CD1c-positive myeloid dendritic cell (primary cell): ENCODE results near the gene NDE1.
"Not testable (repeated sequence)": the region's sequence is repeated elsewhere in the genome, so short reads cannot be mapped to it uniquely, and the experiment has no call there.

Source experiments
- DNase-seq: peaks from one replicate; pipeline ENCODE4 v3.0.0-alpha.2; 2016; ENCODE audit errors: extremely low spot score

The NDE1 gene

DNA sequence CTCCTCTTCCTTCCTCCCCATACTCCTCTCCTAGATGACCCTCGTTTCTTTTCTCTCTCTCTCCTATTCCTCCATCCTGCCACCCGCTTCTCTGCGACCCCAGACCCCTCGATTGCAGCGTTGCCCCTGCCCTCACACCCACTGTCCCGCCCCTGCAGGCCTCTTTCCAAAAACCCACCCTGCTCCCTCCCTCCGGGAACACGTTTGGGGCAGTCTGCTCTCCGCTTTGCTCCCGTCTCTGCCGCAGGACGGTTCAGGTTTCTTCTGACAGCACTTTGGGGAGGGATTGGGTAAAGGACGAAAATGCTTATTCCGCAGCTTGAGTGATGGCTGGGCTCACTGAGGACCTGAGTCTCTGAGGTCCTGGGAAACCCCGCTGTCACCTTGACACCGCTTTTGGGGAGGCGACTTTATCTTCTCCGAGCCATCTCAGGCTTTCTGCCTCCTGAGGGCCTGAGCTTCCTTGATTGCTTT lies 690 bp downstream of the NDE1 start:
- DNase-seq: peak; percentile 10

DNA sequence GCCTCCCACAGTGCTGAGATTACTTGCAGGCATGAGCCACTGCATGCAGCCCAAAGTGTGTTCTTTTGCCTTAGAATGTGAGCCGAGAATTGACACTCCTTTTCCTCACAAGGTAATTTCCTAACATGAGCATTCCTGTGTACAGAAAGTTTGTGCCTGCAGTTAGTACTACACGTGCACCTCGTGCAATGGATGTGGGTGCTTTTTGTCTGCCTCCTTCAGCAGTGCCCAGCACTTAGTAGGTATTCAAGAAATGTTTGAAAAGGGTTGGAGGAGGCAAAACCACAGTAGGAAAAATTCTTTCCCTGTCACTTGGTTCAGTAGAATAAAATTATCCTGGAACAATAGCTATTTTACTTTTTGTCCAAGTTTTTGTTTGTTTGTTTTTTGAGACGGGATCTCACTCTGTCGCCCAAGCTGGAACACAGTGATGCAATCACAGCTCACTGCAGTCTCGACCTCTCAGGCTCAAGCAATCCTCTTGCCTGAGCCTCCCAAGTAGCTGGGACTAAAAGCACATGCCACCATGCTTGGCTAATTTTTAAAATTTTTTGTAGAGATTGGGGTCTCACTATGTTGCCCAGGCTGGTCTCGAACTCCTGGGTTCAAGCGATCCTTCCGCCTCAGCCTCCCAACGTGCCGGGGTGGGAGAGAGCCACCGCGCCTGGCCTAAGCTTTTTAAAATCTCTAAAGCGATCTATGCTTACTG lies 2.4 kb downstream of the NDE1 start:
- no peak for DNase-seq

DNA sequence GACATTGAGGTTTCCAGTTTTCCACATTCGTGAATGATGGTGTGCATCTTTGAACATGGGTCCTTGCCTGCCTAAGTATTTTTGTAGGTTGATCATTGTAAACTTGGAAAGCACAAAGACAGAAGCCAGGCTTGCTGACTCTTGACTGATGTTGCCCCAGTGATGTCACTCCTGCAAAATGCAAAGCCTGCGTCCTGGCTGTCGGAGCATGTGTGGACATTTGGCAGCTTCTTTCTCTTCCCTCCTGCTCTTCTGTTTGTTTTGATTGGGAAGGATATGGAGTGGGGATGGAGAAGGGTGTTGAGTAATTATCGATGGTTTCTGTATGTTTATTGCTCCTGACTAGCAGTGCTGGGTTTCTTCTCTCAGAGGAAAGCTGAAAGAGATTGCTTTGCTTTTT lies 3.2 kb downstream of the NDE1 start:
- DNase-seq: no peak

DNA sequence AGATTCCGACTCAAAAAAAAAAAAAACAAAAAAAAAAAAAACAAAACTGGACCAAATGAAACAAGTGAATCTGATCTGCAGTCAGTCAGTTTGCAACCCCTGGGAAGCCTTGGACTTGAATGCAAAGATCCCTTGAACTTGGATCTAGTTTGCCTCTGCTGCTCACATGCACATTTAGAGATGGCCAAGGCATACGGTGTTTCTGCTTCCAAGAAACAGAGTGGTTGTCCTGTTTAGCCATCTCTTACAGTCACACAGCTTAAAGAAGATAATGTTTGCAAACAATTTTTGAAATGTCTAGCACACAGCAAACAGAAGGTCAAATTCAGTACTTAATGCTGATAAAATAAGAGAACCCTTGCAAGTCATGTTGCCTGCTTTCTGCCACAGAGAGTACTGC lies 4.5 kb downstream of the NDE1 start:
- no peak for DNase-seq

DNA sequence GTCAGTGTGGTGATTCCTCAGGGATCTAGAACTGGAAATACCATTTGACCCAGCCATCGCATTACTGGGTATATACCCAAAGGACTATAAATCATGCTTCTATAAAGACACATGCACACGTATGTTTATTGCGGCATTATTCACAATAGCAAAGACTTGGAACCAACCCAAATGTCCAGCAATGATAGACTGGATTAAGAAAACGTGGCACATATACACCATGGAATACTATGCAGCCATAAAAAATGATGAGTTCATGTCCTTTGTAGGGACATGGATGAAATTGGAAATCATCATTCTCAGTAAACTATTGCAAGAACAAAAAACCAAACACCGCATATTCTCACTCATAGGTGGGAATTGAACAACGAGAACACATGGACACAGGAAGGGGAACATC lies 5.5 kb downstream of the NDE1 start:
- DNase-seq: not testable (repeated sequence)

DNA sequence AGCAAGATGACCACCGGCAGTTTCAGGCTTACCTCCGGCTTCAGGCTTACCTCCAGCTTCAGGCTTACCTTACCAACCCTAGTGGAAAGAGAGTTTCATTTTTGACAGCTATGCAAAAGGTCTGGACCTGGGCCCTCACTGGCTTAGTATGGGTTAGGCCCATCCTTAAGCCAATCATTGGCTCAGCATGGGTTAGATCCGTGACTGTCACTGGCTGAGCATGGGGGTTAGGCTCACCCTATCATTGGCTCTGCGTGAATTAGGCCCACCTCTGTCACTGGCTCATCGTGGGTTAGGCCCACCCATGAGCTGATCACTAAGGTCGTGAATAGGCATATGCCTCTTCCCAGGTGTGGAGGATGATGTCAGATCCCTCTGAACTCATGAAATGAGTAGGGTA lies 8.1 kb downstream of the NDE1 start:
- no peak for DNase-seq

DNA sequence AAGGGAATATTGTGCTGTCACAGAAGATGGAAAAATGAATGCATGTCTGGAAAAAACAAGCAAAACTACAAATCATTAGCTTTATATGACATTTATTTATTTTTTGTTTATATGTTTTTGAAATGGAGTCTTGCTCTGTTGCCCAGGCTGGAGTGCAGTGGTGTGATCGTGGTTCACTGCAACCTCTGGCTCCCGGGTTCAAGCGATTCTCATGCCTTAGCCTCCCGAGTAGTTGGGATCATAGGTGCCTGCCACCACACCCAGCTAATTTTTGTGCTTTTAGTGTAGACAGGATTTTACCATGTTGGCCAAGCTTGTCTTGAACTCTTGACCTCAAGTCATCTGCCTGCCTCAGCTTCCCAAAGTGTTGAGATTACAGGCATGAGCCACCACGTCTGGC lies 8.5 kb downstream of the NDE1 start:
- no peak for DNase-seq

DNA sequence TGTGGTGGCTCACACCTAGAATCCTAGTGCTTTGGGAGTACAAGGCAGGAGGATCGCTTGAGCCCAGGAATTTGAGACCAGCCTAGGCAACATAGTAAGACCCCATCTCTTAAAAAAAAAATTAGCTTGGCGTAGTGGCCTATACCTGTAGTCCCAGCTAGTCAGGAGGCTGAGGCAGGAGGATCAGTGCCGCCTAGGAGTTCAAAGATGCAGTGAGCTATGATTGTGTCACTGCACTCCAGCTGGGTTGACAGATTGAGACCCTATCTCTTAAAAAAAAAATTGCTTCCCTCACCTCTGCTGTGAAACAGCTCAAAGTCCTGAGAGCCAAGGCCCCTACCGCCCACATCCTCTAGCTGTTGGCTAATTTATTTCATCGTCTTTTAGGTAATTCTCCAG lies 10.2 kb downstream of the NDE1 start:
- DNase-seq: no peak

DNA sequence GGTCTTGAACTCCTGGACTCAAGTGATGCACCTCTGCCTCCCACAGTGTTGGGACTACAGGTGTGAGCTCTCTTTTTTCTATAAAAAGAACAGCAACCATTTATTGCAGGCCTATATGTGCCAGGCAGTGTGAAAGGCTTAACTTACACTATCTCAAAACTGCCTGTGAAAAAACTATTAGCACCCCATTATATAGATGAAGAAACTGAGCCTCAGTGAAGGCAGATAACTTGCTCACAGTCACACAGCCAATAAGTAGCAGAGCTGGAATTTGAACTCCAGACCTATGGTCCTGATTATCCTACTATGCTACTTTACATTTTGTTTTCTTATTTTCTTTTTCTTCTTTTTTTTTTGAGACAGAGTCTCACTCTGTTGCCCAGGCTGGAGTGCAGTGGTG lies 15.1 kb downstream of the NDE1 start:
- no peak for DNase-seq

DNA sequence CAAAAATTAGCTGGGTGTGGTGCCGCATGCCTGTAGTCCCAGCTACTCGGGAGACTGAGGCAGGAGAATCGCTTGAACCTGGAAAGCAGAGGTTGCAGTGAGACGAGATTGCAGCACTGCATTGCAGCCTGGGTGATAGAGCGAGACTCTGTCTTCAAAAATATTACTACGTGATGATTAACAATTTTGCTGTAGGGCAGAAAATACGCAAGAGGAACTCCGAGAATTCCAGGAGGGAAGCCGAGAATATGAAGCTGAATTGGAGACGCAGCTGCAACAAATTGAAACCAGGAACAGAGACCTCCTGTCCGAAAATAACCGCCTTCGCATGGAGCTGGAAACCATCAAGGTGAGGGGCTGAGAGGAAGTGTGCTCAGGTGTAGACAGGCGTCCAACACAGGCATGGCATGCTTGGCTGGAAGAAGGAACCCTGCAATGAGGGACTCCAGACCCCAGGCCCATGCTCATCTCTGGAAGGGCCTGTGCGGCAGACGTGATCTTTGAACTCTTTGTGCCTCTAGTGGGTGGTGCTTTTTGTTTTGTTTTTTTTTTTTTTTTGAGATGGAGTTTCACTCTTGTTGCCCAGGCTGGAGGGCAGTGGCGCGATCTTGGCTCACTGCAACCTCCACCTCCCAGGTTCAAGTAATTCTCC lies 17.2 kb downstream of the NDE1 start:
- DNase-seq: no peak

DNA sequence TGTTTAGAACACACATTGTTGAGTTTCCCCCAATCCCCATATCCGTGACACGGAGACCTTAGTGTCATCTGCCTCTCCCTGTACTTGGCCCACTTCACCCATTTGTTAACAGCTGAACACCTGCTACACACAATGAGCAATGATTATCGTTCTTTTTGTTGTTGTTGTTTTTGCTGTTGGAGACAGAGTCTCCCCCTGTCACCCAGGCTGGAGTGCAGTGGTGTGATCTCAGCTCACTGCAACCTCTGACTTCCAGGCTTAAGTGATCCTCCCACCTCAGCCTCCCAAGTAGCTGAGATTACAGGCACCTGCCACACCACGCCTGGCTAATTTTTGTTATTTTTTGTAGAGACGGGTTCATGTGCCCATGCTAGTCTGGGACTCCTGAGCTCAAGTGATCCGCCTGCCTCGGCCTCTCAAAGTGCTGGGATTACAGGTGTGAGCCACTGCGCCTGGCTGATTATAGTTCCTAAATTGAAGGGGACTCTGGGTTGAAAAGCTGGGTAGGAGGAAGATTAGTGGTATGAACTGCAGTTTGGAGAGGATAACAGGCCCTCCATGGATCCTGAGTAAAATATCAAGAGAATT lies 21.6 kb downstream of the NDE1 start:
- DNase-seq: no peak

DNA sequence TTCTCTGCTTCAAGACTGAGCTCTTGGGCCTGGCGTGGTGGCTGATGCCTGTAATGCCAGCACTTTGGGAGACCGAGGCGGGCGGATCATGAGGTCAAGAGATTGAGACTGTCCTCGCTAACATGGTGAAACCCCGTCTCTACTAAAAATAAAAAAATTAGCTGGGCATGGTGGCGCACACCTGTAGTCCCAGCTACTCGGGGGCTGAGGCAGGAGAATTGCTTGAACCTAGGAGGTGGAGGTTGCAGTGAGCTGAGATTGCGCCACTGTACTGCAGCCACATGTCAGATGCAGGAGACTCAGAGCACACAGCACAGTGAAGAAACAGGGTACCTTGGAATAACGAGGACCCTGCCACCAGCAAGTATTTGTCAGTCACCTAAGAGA lies 22.1 kb downstream of the NDE1 start:
- not testable (repeated sequence) for DNase-seq

DNA sequence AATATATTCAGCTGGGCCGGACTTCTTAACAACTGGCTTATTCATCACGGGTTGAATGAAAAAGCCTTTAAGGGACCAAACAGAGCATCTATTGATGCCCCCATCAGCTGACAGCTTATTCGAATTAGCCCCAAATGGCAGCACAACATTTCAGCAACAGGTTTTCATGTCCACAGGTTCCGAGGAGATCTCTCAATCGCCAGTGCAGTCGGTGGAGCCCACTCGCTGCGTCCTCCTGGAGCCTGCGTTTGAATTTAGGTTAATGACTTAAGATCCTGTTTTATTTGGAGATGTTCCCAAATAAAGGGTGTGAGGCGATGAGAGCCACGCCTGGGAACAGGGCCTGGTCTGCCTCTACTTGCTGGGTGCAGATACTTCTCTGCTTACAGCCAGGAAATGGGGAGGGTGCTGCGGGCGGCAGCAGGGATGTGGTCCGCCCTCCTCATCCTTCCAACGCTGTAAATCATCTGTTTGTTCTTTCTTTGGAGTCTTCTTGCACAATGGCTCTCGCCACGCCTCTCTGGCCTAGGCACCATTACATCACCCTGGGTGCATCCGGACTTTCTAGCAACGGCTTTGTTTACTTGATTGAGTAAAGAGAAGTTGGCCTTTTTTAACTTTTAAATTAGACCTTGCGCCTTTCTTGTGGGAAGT lies 22.6 kb downstream of the NDE1 start:
- peak; percentile 96 for DNase-seq

DNA sequence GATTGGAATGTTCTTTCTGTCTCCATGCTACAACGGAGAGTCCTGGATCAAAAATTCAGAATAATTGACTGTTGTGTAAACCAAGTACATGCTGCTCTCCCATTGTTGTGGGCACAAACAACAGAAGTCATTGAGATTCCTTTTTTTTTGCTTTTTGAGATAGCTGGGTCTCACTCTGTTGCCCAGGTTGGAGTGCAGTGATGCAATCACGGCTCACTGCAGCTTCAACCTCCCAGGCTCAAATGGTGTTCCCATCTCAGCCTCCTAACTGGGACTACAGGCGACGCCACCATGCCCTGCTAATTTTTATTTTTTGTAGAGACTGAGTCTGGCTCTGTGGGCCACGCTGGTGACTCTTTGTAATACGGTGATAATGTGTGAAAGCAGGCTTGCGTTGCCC lies 24.5 kb downstream of the NDE1 start:
- no peak for DNase-seq

DNA sequence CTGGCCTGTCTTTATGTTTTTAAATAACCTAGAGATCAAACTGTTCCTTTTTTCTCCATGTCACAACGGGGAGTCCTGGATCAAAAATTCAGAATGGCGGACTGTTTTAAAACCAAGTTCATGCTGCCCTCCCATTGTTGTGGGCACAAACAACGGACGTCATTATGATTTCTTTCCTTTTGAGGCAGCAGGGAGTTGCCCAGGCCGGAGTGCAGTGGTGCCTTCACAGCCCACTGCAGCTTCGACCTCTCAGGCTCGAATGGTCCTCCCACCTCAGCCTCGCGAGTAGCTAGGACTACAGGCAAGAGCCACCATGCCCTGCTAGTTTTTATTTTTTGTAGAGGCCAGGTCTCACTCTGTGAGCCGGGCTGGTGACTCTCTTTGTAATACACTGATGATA lies 26.5 kb downstream of the NDE1 start:
- no peak for DNase-seq

DNA sequence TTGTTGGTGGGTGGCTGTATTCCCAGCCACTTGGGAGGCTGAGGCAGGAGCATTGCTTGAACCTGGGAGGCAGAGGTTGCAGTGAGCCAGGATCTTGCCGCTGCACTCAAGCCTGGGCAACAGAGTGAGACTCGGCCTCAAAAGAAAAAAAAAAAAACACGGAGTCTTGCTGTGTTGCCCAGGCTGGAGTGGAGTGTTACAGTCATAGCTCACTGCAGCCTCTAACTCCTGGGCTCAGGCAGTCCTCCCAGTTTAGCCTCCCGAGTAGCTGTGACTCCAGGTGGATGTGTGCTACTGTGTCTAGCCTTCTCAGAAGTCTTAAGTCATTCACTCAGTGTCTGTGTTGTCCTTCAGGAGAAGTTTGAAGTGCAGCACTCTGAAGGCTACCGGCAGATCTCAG lies 27.4 kb downstream of the NDE1 start:
- no peak for DNase-seq

DNA sequence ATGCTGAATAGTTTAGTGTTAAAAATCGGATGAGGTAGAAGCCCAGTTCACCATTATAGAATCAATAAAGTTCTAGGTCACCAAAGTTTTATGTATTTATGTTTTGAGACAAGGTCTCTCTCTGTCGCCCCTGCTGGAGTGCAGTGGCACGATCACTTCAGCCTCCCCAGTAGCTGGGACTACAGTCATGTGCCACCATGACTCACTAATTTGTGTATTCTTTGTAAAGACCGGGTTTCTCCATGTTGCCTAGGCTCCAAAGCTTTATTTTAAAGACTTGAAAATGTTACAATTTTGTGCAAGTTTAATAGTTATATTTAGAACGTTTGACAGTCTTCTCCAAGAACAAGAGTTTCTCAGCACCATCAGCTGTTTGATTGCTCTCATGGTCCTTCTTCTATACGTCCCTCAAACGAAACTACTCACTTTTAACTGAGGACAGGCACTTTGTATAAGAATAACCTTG lies 32.1 kb downstream of the NDE1 start:
- peak; percentile 81 for DNase-seq

DNA sequence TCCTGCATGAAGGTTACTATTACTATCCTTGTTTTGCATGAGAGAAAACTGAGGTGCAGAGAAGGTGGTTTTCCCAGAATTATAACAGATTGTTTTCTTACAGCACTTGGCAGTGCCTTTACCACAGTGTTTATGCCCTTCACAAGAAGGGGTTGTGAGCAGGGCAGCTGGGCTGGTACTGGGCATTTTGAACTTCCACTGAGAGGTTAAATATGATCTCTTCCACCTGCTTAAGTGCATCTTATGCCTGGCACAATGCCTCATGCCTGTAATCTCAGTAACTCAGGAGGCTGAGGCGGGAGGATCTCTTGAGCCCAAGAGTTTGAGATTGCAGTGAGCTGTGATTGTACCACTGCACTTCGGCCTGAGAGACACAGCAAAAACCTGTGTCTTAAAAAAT lies 36.2 kb downstream of the NDE1 start:
- DNase-seq: no peak

DNA sequence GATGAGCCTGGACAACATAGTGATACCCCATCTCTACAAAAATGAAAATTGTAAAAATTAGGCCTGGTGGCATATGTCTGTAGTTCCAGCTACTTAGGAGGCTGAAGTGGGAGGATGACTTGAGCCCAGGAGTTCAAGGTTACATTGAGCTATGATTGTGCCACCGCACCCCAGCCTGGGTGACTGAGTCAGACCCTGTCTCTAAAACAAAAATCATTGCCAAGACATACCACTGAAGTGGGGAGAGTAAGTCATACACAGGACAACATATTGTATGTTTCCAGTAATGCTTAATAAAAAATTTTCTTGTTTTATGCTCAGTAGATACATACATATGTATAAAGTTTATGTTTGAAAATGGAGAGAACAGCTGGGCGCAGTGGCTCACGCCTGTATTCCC lies 39.2 kb downstream of the NDE1 start:
- no peak for DNase-seq

DNA sequence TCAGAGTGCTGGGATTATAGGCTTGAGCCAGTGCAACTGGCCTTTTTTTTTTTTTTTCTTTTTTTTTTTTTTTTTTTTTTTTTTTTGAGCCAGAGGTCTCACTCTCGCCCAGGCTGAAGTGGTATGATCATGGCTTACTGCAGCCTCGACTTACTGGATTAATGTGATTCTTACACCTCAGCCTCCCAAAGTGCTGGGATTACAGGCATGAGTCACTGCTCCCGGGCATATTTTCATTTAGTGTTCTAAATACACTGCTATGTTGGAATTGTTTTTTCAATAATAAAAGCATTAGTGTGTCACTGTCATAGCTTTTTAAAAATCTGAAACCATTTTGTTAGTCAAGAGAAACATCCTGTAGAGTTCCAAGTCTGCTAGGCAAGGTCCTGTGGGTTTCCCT lies 40.3 kb downstream of the NDE1 start:
- DNase-seq: no peak

DNA sequence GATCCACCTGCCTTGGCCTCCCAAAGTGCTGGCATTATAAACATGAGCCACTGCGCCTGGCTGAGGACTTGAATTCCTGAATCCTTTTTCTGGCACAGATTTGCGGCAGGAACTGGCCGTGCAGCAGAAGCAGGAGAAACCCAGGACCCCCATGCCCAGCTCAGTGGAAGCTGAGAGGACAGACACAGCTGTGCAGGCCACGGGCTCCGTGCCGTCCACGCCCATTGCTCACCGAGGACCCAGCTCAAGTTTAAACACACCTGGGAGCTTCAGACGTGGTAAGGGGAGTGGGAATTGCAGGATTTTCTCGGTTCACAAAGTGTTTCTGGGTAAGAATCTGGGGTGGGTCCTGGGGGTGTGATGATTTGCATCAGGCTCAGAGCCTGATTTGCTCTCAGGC lies 41.0 kb downstream of the NDE1 start:
- DNase-seq: no peak

DNA sequence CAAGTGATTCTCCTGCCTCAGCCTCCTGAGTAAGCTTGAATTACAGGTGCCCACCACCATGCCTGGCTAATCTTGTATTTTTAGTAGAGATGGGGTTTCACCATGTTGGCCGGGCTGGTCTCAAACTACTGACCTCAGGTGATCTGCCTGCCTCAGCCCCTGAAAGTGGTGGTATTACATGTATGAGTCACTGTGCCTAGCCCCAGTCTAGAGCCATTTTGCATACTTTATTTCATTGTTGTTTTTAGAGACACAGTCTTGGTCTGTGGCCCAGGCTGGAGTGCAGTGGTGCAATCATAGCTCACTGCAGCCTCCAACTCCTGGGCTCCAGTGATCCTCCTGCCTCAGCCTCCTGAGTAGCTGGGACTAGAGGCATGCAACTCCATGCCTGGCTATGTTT lies 42.5 kb downstream of the NDE1 start:
- not testable (repeated sequence) for DNase-seq

DNA sequence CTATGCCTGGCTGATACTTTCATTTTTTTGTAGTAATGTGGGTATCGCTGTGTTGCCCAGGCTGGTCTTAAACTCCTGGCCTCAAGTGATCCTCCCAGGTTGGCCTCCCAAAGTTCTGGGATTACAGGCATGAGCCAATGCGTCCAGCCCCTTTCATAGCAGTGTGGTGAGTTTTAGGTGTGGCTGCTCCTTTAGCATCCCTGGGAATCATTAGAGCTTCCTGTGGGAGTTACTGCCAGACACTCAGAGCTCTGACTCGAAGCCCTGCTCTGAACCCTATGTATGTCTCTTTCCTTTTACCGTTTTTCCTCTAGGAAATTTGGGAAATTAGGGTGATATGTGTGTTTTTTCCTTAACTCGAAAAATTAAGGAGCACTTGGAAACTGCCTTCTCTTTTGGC lies 44.5 kb downstream of the NDE1 start:
- DNase-seq: no peak
